ENCODE data around the gene RPL5. TPM values are rescaled to one million over a fixed set of nuclear protein-coding genes. Genes with fewer than 3 reads are reported as not detected.

RPL5 gene
- total RNA-seq, 1 experiment from 2014 or later, result 835 TPM

- intact Hi-C loops (cut with micrococcal nuclease; ENCODE audit: unreplicated experiment), result no loop called here
- Mint-ChIP-seq H3K4me3 (ENCODE audit: low read depth, unreplicated experiment) (no peak overlapping the region), H3K27me3 (ENCODE audit: unreplicated experiment) (no peaks in the 10 kb centered on the region), H3K9me3 (ENCODE audit: low read depth, unreplicated experiment) (no peaks in the 10 kb centered on the region), H3K27ac (ENCODE audit: unreplicated experiment) (no peak overlapping the region), H3K36me3 (ENCODE audit: insufficient read depth, unreplicated experiment) (peaks cover 61% of the 10 kb centered on the region), H3K4me1 (ENCODE audit: low read depth, unreplicated experiment) (peaks cover 18% of the 10 kb centered on the region)
- BruUV-seq (replicated peaks), result no TSS peak
- DNase-seq, result no peak
- TF ChIP-seq CTCF (IDR thresholded peaks at IDR 0.05; ENCODE audit: unreplicated experiment), result no peak
- CTCF ChIA-PET, result no interaction called here
These were observed 11.2 kb downstream of the RPL5 start for GRCh38 chr1:92843046-92843423.

- no peaks in the 10 kb centered on the region for H3K9me3 Mint-ChIP-seq (ENCODE audit: low read depth, unreplicated experiment)
- no peak overlapping the region for H3K4me3 Mint-ChIP-seq (ENCODE audit: low read depth, unreplicated experiment)
- intact Hi-C loops (cut with micrococcal nuclease; ENCODE audit: unreplicated experiment), result no loop called here
- no peak for TF ChIP-seq CTCF (IDR thresholded peaks at IDR 0.05; ENCODE audit: unreplicated experiment)
- no peak overlapping the region for H3K27ac Mint-ChIP-seq (ENCODE audit: unreplicated experiment)
- peaks cover 17% of the 10 kb centered on the region for H3K4me1 Mint-ChIP-seq (ENCODE audit: low read depth, unreplicated experiment)
- BruUV-seq (replicated peaks), result no TSS peak
- H3K27me3 Mint-ChIP-seq (ENCODE audit: unreplicated experiment), result no peaks in the 10 kb centered on the region
- DNase-seq, result no peak
- CTCF ChIA-PET, result no interaction called here
- H3K36me3 Mint-ChIP-seq (ENCODE audit: insufficient read depth, unreplicated experiment), result peaks cover 55% of the 10 kb centered on the region
These were observed 11.9 kb downstream of the RPL5 start for GRCh38 chr1:92843429-92844352.

DNA sequence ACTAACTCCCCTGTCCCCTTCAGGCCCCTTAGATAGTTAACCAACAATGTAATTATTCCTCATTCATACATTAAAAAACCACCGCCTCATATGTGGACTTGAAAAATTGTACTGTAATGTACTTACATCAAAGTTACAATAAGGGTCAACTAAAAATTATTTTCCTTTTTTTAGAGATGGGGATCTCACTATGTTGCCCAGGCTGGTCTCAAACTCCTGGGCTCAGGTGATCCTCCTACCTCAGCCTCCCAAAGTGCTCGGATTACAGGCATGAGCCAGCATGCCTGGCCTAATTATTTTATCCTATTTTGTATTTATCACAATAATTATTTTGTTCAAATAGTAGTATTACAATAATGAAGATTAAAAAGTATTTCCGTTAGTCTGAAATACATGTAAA lies 12.6 kb downstream of the RPL5 start:
- Mint-ChIP-seq H3K27me3 (ENCODE audit: unreplicated experiment) (no peaks in the 10 kb centered on the region), H3K9me3 (ENCODE audit: low read depth, unreplicated experiment) (no peaks in the 10 kb centered on the region), H3K4me3 (ENCODE audit: low read depth, unreplicated experiment) (no peak overlapping the region), H3K36me3 (ENCODE audit: insufficient read depth, unreplicated experiment) (peaks cover 47% of the 10 kb centered on the region), H3K4me1 (ENCODE audit: low read depth, unreplicated experiment) (peaks cover 10% of the 10 kb centered on the region), H3K27ac (ENCODE audit: unreplicated experiment) (no peak overlapping the region)
- no peak for TF ChIP-seq CTCF (IDR thresholded peaks at IDR 0.05; ENCODE audit: unreplicated experiment)
- CTCF ChIA-PET, result no interaction called here
- DNase-seq, result no peak
- intact Hi-C loops (cut with micrococcal nuclease; ENCODE audit: unreplicated experiment), result no loop called here
- BruUV-seq (replicated peaks), result no TSS peak

DNA sequence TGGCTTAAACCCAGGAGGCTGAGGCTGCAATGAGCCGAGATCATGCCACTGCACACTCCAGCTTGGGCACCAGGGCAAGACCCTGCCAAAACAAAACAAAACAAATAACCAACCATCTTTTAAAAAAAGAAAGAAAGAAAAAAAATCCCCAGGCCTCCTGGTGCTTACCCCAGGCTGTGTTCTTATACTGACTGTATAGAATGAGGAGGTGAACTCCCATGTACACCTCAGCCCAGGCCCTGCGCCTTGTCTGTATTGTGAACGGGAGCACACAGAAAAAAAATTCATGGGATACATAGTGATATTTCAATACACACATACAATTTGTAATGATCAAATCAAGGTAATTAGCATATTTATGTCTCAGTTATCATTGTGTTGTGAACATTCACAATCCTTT lies 14.1 kb downstream of the RPL5 start:
- Mint-ChIP-seq H3K36me3 (ENCODE audit: insufficient read depth, unreplicated experiment) (peaks cover 33% of the 10 kb centered on the region), H3K9me3 (ENCODE audit: low read depth, unreplicated experiment) (no peaks in the 10 kb centered on the region), H3K27ac (ENCODE audit: unreplicated experiment) (no peak overlapping the region), H3K27me3 (ENCODE audit: unreplicated experiment) (no peaks in the 10 kb centered on the region), H3K4me3 (ENCODE audit: low read depth, unreplicated experiment) (no peak overlapping the region), H3K4me1 (ENCODE audit: low read depth, unreplicated experiment) (peaks cover 10% of the 10 kb centered on the region)
- no TSS peak for BruUV-seq (replicated peaks)
- CTCF ChIA-PET, result no interaction called here
- no peak for TF ChIP-seq CTCF (IDR thresholded peaks at IDR 0.05; ENCODE audit: unreplicated experiment)
- intact Hi-C loops (cut with micrococcal nuclease; ENCODE audit: unreplicated experiment), result no loop called here
- no peak for DNase-seq
